HEK293T (cell line): ENCODE measurements around the gene MCOLN1.

Source experiments
- ARNT ChIP-seq: fragments of 450-650 bp; IDR thresholded peaks from 2 replicates; pipeline ENCODE4 v1.6.1; 2017; ENCODE audit warnings: mild to moderate bottlenecking
- BHLHE40 ChIP-seq: fragments of 450-650 bp; IDR thresholded peaks from 2 replicates; pipeline ENCODE4 v1.6.1; 2016; ENCODE audit warnings: mild to moderate bottlenecking, moderate library complexity, borderline replicate concordance
- CTBP1 ChIP-seq: fragments of 450-650 bp; IDR thresholded peaks from 2 replicates; pipeline ENCODE4 v1.6.1; 2016; ENCODE audit warnings: borderline replicate concordance
- ELF4 ChIP-seq: fragments of 450-650 bp; IDR thresholded peaks from 2 replicates; pipeline ENCODE4 v1.6.1; 2017; ENCODE audit warnings: antibody characterized with exemption
- FOXK2 ChIP-seq: fragments of 450-650 bp; IDR thresholded peaks from 2 replicates; pipeline ENCODE4 v1.6.1; 2016; ENCODE audit warnings: mild to moderate bottlenecking
- FOXM1 ChIP-seq: fragments of 450-650 bp; IDR thresholded peaks from 2 replicates; pipeline ENCODE4 v1.6.1; 2017; ENCODE audit warnings: mild to moderate bottlenecking, borderline replicate concordance
- HDGF ChIP-seq: fragments of 450-650 bp; IDR thresholded peaks from 2 replicates; pipeline ENCODE4 v1.6.1; 2017; ENCODE audit warnings: antibody characterized with exemption, borderline replicate concordance
- L3MBTL2 ChIP-seq: fragments of 450-650 bp; conservative IDR thresholded peaks from 2 replicates; pipeline ENCODE4 v1.6.1; 2016; ENCODE audit warnings: mild to moderate bottlenecking
- LEF1 ChIP-seq: fragments of 450-650 bp; IDR thresholded peaks from 2 replicates; pipeline ENCODE4 v1.6.1; 2017; ENCODE audit warnings: mild to moderate bottlenecking, borderline replicate concordance
- SP1 ChIP-seq: fragments of 450-650 bp; IDR thresholded peaks from 2 replicates; pipeline ENCODE4 v1.6.1; 2017
- SUZ12 ChIP-seq: fragments of 450-650 bp; IDR thresholded peaks from 2 replicates; pipeline ENCODE4 v1.6.1; 2016; ENCODE audit warnings: mild to moderate bottlenecking
- TARDBP ChIP-seq: fragments of 450-650 bp; IDR thresholded peaks from 2 replicates; pipeline ENCODE4 v1.6.1; 2016
- ZNF384 ChIP-seq: fragments of 450-650 bp; IDR thresholded peaks from 2 replicates; pipeline ENCODE4 v1.6.1; 2016

DNA sequence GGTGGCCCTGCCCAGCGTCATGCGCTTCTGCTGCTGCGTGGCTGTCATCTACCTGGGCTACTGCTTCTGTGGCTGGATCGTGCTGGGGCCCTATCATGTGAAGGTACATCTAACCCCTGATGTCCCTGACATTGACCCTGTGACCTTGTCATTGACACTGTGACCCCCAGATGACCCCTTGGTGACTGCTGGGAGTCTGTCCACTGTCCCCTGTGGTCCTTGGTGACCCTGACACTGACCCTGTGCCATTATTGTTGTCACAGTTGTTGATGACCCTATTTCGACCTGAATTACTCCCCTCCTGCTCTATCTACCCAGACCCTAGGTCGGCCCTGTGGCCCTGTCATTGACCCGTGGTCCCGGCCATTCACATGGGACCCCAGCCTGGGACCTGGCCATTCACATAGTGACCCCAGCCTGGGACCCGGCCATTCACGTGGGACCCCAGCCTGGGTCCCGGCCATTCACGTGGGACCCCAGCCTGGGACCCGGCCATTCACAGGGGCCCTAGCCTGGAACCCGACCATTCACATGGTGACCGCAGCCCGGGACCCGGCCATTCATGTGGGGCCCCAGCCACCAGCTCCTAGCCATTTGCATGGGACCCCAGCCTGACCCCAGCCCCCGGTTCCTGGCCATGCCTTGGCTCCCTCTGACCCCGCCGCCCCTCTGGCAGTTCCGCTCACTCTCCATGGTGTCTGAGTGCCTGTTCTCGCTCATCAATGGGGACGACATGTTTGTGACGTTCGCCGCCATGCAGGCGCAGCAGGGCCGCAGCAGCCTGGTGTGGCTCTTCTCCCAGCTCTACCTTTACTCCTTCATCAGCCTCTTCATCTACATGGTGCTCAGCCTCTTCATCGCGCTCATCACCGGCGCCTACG, 7.4 kb downstream of the MCOLN1 start:
- TF ChIP-seq ARNT (no peak), SUZ12 (no peak), TARDBP (no peak), FOXK2 (no peak), CTBP1 (no peak), HDGF (no peak), ZNF384 (no peak), SP1 (no peak), FOXM1 (no peak), LEF1 (no peak), BHLHE40 (no peak), ELF4 (no peak), L3MBTL2 (no peak)
